ENCODE results near the gene GDA.

GRCh38 chr9:72220589-72220988 lies 71.3 kb downstream of the GDA start:
- TF ChIP-seq CTCF (IDR thresholded peaks at IDR 0.05) (no peak), SIN3A (IDR thresholded peaks at IDR 0.05; ENCODE audit: borderline replicate concordance, insufficient read depth, low read depth, low read length) (no peak), POLR2AphosphoS5 (IDR thresholded peaks at IDR 0.05; ENCODE audit: low read depth, low read length) (no peak)
